ENCODE measurements around the gene CAPRIN1.

DNA sequence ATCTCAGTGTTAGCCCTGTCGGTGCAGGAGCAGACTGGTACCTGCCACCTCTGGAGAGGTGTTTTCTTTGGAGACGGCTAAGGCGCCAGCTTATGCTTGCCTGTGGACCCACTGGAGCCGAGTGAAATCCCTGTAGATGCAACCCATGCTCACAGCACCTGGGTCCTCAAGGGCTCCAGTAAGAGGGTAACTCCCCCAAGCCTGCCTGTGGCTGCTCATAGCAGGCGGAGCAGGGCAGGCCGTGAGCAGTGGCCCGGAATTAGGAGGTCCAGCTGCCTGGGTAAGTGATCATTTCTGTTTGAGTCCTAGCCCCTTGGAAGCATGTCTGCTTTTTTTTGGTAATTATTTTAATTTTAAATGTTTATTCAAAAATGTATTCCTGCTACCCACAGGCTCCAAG is 97.7 kb downstream of the CAPRIN1 start:
- no peak for TF ChIP-seq CTCF (conservative IDR thresholded peaks at IDR 0.05; ENCODE audit: low read length)
- TF ChIP-seq EZH2phosphoT487 (IDR thresholded peaks at IDR 0.05; ENCODE audit: borderline replicate concordance), result no peak
